Measurements from ENCODE around the gene GRAMD4. TPM values are rescaled to one million over a fixed set of nuclear protein-coding genes. Genes with fewer than 3 reads are reported as not detected.

Gene GRAMD4
- total RNA-seq, 2 experiments from 2014 or later = 46.9 to 52.4 TPM

- Histone ChIP-seq H3K4me2 (ENCODE audit: low read length) (peak overlapping the region; percentile 89), H3K9me3 (ENCODE audit: low read length) (no peaks in the 10 kb centered on the region), H3K27ac (ENCODE audit: low read depth, low read length, poor library complexity, severe bottlenecking) (peak overlapping the region; percentile 82), H4K20me1 (ENCODE audit: insufficient read depth, low read length) (no peaks in the 10 kb centered on the region; the same call in 1 of the 2 replicates), H2AFZ (ENCODE audit: low read length) (peak overlapping the region; percentile 12; the same call in 1 of the 2 replicates), H3K36me3 (ENCODE audit: insufficient read depth, low read length) (no peaks in the 10 kb centered on the region), H3K4me1 (ENCODE audit: insufficient read depth, low read length, poor library complexity, severe bottlenecking) (peaks cover 28% of the 10 kb centered on the region), H3K79me2 (ENCODE audit: insufficient read depth, low read depth, low read length) (peaks cover 16% of the 10 kb centered on the region; the same call in 1 of the 2 replicates), H3K4me3 (ENCODE audit: low read depth, low read length, poor library complexity, severe bottlenecking) (peak overlapping the region; percentile 71), H3K9me2 (ENCODE audit: insufficient read depth, low read length) (no peaks in the 10 kb centered on the region)
- POLR2A ChIA-PET = interaction anchor here (0.6 kb wide), 1 partner anchor 296 kb away, joined by 3 read pairs; no protein-coding TSS in a partner anchor
- TF ChIP-seq CTCF (conservative IDR thresholded peaks at IDR 0.05; ENCODE audit: low read length) = 0 out of 2 replicates have a peak, but pooled peaks have one; percentile 8
- no peak for TF ChIP-seq EZH2phosphoT487 (IDR thresholded peaks at IDR 0.05; ENCODE audit: borderline replicate concordance, low read depth, low read length)
- CTCF ChIA-PET (ENCODE audit: unreplicated experiment) = no interaction called here
- intact Hi-C loops (cut with micrococcal nuclease; ENCODE audit: unreplicated experiment) = loop anchor here (5.0 kb wide), 1 partner anchor 68 kb away; no protein-coding TSS in a partner anchor
- peak; percentile 91 for DNase-seq (ENCODE audit: low spot score)
- TSS peak; percentile 79 for BruUV-seq (replicated peaks)
These were observed 5.9 kb upstream of the GRAMD4 start for GRCh38 chr22:46614025-46614931.

DNA sequence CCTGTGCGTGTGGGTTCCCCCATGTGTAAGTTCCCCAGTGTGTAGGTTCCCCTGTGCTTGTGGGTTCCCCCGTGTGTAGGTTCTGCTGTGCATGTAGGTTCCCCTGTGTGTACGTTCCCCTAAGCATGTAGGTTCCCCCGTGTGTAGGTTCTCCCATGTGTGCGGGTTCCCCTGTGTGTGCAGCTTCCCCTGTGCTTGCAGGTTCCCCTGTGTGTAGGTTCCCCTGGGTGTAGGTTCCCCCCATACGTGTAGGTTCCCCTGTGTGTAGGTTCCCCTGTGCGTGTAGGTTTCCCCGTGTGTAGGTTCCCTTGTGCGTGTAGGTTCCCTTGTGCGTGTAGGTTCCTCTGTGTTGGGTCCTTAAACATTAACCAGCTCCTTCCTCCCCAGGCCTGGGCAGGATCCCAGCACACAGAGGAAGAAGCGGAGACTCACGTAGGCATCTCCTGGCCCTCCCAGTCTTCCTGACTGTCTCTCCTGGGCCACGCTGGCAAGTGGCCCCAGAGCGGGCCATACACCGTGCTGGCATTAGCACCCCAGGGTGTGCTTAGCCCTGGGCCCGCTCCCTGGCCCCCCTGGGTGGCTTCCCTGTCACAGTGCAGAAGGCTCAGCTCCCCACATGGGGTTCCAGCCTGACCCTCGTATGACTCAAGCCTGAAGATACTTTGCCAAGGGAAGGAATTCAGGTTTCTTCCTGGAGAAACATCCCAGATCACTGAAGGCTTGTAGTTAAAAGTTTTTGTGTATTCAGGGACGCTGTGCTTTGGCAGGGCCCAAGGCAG lies 2.8 kb upstream of the GRAMD4 start:
- ChIA-PET CTCF (ENCODE audit: unreplicated experiment) (no interaction called here), POLR2A (no interaction called here)
- no peaks in the 10 kb centered on the region for H3K9me2 ChIP-seq (ENCODE audit: insufficient read depth, low read length)
- H3K4me1 ChIP-seq (ENCODE audit: insufficient read depth, low read length, poor library complexity, severe bottlenecking) = peaks cover 22% of the 10 kb centered on the region
- H3K9me3 ChIP-seq (ENCODE audit: low read length) = no peaks in the 10 kb centered on the region
- no peak overlapping the region for H3K4me3 ChIP-seq (ENCODE audit: low read depth, low read length, poor library complexity, severe bottlenecking)
- TF ChIP-seq CTCF (conservative IDR thresholded peaks at IDR 0.05; ENCODE audit: low read length) = no peak
- TF ChIP-seq EZH2phosphoT487 (IDR thresholded peaks at IDR 0.05; ENCODE audit: borderline replicate concordance, low read depth, low read length) = no peak
- peaks cover 16% of the 10 kb centered on the region; the same call in 1 of the 2 replicates for H3K79me2 ChIP-seq (ENCODE audit: insufficient read depth, low read depth, low read length)
- intact Hi-C loops (cut with micrococcal nuclease; ENCODE audit: unreplicated experiment) = no loop called here
- H2AFZ ChIP-seq (ENCODE audit: low read length) = no peak overlapping the region
- H3K36me3 ChIP-seq (ENCODE audit: insufficient read depth, low read length) = no peaks in the 10 kb centered on the region
- H3K4me2 ChIP-seq (ENCODE audit: low read length) = no peak overlapping the region
- DNase-seq (ENCODE audit: low spot score) = no peak
- BruUV-seq (replicated peaks) = no TSS peak
- H4K20me1 ChIP-seq (ENCODE audit: insufficient read depth, low read length) = no peaks in the 10 kb centered on the region; the same call in 1 of the 2 replicates
- H3K27ac ChIP-seq (ENCODE audit: low read depth, low read length, poor library complexity, severe bottlenecking) = no peak overlapping the region
